Measurements from ENCODE around the gene SRPK1. TPM values are rescaled to one million over a fixed set of nuclear protein-coding genes. Genes with fewer than 3 reads are reported as not detected.

The SRPK1 gene
- total and polyA plus RNA-seq, 2 of the 8 experiments (the other 6 are each of a cell fraction or from before 2014, with no cell fraction given) = 25.7 to 116 TPM

GRCh38 chr6:35911871-35912653 lies 8.8 kb downstream of the SRPK1 start (continued):
- TF ChIP-seq CHD7 (IDR thresholded peaks at IDR 0.05; ENCODE audit: insufficient replicate concordance, low read length) = no peak
